ENCODE results near the gene DCUN1D3. TPM values are rescaled to one million over a fixed set of nuclear protein-coding genes. Genes with fewer than 3 reads are reported as not detected.

The DCUN1D3 gene
- total and polyA plus RNA-seq, 8 donors, result 3.7 to 7.7 (median 6.5) TPM

GRCh38 chr16:20850981-20851380 lies 49.2 kb downstream of the DCUN1D3 start:
- DNase-seq, result no peak
- Histone ChIP-seq H3K9me3 (no peaks in the 10 kb centered on the region), H3K27me3 (no peaks in the 10 kb centered on the region), H3K27ac (peak overlapping the region; percentile 9 to 43 (median 22)), H3K4me3 (no peak overlapping the region), H3K36me3 (no peaks in the 10 kb centered on the region), H3K4me1 (peaks cover 5 to 14% (median 5%) of the 10 kb centered on the region in 3 donors)
- WGBS, 2 donors, result 71 to 77% methylated on average over 3 of the region's 3 CpGs
- no peak for ATAC-seq
- intact Hi-C loops (cut with DNase I), result no loop called here
- FAIRE-seq, result no peak
- TF ChIP-seq, protein P1, sequence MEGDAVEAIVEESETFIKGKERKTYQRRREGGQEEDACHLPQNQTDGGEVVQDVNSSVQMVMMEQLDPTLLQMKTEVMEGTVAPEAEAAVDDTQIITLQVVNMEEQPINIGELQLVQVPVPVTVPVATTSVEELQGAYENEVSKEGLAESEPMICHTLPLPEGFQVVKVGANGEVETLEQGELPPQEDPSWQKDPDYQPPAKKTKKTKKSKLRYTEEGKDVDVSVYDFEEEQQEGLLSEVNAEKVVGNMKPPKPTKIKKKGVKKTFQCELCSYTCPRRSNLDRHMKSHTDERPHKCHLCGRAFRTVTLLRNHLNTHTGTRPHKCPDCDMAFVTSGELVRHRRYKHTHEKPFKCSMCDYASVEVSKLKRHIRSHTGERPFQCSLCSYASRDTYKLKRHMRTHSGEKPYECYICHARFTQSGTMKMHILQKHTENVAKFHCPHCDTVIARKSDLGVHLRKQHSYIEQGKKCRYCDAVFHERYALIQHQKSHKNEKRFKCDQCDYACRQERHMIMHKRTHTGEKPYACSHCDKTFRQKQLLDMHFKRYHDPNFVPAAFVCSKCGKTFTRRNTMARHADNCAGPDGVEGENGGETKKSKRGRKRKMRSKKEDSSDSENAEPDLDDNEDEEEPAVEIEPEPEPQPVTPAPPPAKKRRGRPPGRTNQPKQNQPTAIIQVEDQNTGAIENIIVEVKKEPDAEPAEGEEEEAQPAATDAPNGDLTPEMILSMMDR (IDR thresholded peaks at IDR 0.05), result no peak

DNA sequence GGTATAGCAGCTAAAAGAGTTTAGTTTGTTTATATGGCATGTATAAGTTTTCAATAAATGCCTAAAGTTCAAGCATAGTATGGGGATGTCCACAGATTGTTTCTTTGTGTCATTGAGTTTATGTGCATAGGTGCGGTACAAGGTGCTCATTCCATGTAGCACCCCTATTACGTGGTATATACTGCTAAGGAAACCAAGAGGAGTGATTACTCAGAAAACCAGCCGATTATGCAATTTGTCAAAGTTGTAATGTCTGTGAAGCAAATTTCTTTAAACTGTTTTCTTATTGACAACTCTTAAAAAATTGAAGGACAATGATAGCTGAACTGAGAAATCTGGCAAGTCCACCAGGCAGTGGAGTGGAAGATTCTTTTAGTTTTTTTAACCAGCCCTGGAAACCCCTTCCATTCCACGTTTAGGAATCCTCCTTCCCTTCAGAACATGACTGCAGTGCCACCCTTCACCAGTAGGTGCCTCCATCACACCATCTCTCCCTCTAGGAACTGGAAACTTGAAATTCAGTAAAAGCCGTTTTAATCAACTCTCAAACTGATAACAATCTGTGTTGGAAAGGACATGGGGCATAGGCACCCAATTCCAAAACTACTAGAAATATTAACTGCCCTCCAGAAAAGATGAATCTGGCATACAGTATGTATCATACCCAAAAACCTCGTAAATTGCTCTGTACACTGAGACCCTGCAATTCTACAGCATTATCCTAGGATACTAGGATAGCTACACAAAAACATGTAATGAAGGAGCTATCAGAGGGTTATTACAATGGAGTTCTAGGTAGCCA lies 50.4 kb downstream of the DCUN1D3 start:
- Histone ChIP-seq H3K27me3 (no peaks in the 10 kb centered on the region), H3K9me3 (no peaks in the 10 kb centered on the region), H3K27ac (no peak overlapping the region), H3K4me3 (no peak overlapping the region), H3K4me1 (peaks cover 5 to 14% (median 5%) of the 10 kb centered on the region in 3 donors), H3K36me3 (no peaks in the 10 kb centered on the region)
- intact Hi-C loops (cut with DNase I), result loop anchor here in 2 of 3 donors (5.0 kb wide), 1 partner anchor 233 kb away; no protein-coding TSS in a partner anchor
- WGBS, 2 donors, result 40 to 44% methylated on average over 6 of the region's 6 CpGs
- TF ChIP-seq, protein P1 (IDR thresholded peaks at IDR 0.05), result peak; percentile 81 to 96 (median 92)
- DNase-seq (peak in 5 of 6 donors; percentile 41 to 85 (median 55)), ATAC-seq (peak; percentile 65 to 91 (median 87)), FAIRE-seq (no peak)

DNA sequence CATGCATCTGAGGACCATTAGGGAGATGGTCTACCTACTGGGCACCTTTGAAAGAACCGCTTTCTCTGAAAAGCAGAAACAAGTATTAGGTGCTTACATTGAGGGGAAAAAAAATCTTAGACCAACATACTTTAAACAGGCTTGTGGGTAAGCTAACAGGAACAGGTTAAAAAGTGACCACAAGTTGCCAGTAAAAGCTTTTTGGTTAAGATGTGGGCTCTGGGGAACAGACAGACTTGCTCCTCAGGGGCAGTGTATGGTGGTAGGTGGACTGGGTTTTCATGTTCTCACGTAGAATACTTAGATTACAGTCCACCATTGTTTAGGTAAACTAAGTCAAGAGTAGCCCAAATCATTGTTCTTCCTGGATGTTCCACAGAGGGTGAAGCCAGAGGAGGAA lies 52.6 kb downstream of the DCUN1D3 start:
- no peak for ATAC-seq
- no peak for FAIRE-seq
- intact Hi-C loops (cut with DNase I), result loop anchor here in 2 of 3 donors (5.0 kb wide), 1 partner anchor 235 kb away; no protein-coding TSS in a partner anchor

DNA sequence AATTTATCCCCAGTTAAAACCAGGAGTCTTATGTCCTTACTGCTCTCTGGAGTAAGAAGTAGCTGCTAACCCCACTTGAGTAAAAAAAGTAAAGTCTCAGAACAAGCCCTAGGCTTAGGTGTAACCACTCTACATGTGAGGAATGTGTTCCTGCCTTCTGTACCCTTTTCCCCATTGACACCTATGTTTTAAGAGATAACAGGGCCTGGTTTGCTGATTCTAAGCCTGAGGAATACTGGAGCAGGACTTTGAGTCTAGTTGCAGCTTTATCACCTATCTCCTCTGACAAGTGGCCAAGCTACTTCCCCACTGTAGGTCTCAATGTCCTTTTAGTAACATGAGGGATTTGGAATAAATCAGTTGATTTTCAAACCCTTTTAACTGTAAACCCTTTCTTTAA lies 53.6 kb downstream of the DCUN1D3 start:
- TF ChIP-seq, protein P1 (IDR thresholded peaks at IDR 0.05), result no peak
- no peaks in the 10 kb centered on the region for H3K36me3 ChIP-seq
- no peak for ATAC-seq
- H3K4me1 ChIP-seq, result peaks cover 0 to 12% (median 0%) of the 10 kb centered on the region in 3 donors
- H3K27me3 ChIP-seq, result no peaks in the 10 kb centered on the region
- intact Hi-C loops (cut with DNase I), result loop anchor here in 2 of 3 donors (5.0 kb wide), 1 partner anchor 236 kb away; no protein-coding TSS in a partner anchor
- DNase-seq, result no peak
- H3K4me3 ChIP-seq, result no peak overlapping the region
- no peak for FAIRE-seq
- no peaks in the 10 kb centered on the region for H3K9me3 ChIP-seq
- H3K27ac ChIP-seq, result no peak overlapping the region

More for the DNA sequence above, 52.6 kb downstream of the DCUN1D3 start:
- Histone ChIP-seq H3K9me3 (no peaks in the 10 kb centered on the region), H3K4me1 (peaks cover 5 to 14% (median 5%) of the 10 kb centered on the region in 3 donors), H3K36me3 (no peaks in the 10 kb centered on the region), H3K27me3 (no peaks in the 10 kb centered on the region), H3K27ac (no peak overlapping the region), H3K4me3 (no peak overlapping the region)
- no peak for DNase-seq
- WGBS, 2 donors, result 44 to 70% methylated on average over 2 of the region's 2 CpGs
- TF ChIP-seq, protein P1 (IDR thresholded peaks at IDR 0.05), result no peak

DNA sequence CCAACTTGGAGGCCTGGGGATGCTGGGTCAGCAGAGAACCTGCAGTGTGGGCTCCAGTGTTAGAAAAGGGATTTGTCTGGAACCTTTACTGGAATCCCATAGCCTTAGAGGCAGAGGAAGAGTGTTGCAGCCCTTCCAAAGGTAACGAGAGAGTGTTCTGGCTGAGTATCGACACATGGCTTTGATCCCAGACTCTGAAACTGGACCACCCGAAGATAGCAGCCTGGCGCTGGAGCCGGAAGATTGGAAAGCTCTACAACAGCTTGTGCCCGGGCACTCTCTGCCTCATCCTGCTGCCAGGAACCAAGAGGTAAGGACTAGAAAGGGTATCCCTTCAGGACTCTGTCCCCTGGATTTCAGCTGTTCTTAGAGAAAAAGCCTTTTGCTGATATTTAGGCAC lies 54.1 kb downstream of the DCUN1D3 start:
- intact Hi-C loops (cut with DNase I), result loop anchor here in 2 of 3 donors (5.0 kb wide), 1 partner anchor 236 kb away; no protein-coding TSS in a partner anchor

More for the DNA sequence above, 54.1 kb downstream of the DCUN1D3 start:
- Histone ChIP-seq H3K27ac (no peak overlapping the region), H3K9me3 (no peaks in the 10 kb centered on the region), H3K4me1 (peaks cover 0 to 10% (median 0%) of the 10 kb centered on the region in 3 donors), H3K36me3 (no peaks in the 10 kb centered on the region), H3K4me3 (no peak overlapping the region), H3K27me3 (no peaks in the 10 kb centered on the region)
- no peak for ATAC-seq
- FAIRE-seq, result no peak
- DNase-seq, result no peak
- TF ChIP-seq, protein P1 (IDR thresholded peaks at IDR 0.05), result no peak
- WGBS, 2 donors, result 93 to 95% methylated on average over 6 of the region's 6 CpGs
